Activated CD4-positive, alpha-beta T cell treated with anti-CD3 and anti-CD28 coated beads, Interleukin-2, Interleukin-6, amounts not matched to agents 100 ng/mL and 50 ng/mL, durations not matched to agents 16 hours and 8 hours (primary cell): ENCODE results near the gene PTCD1.

Source experiments
- DNase-seq: peaks from one replicate; pipeline ENCODE4 v3.0.0-alpha.2; 2020

PTCD1 gene

DNA sequence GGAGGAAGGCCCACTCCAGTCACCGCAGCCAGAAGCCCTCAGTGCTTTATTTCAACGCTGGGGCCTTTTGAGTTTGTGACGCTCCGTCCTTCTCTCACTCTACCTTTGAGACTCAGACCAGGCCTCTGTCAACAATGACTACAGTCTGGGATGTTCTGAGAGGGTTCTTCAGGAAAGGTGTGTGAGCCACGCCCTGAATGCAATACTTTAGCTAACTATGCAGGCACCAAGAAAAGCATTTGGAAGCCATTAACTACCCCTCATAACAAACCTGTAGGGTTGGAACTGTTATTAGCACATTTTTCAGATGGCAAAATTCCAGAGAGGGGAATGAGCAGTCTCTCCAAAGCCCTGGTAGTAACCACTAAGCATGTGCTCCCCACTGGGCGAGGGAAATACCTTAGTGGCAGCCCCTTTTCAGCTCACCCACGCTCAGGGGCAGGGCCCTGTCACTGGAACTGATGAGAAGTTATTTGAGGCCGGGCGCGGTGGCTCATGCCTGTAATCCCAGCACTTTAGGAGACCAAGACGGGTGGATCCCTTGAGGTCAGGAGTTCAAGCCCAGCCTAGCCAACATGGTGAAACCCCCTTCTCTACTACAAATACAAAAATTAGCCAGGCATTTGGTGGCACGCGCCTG lies 69.7 kb downstream of the PTCD1 start:
- DNase-seq, result no peak
